Peyer's patch (tissue), 4 donors: ENCODE results near the gene SEMA3D. TPM values are rescaled to one million over a fixed set of nuclear protein-coding genes. Genes with fewer than 3 reads are reported as not detected.

Experiments used
- DNase-seq, 3 donors: peaks; one replicate each; pipeline ENCODE4 v3.0.0-alpha.2; 2017 to 2019
- H3K27ac ChIP-seq, 4 donors: fragments of 200-600 bp; sonication (generic); one replicate each; pipeline ENCODE4 v1.5.1; 2016 to 2019
- H3K27me3 ChIP-seq, 2 donors: fragments of 200-600 bp; sonication (generic); one replicate each; pipeline ENCODE4 v1.5.1; 2019
- H3K36me3 ChIP-seq, 3 donors: fragments of 200-600 bp; sonication (generic); one replicate each; pipeline ENCODE4 v1.5.1; 2016 to 2019
- H3K4me1 ChIP-seq, 4 donors: fragments of 200-600 bp; sonication (generic); one replicate each; pipeline ENCODE4 v1.5.1; 2016 to 2019
- H3K4me3 ChIP-seq, 4 donors: fragments of 200-600 bp; sonication (generic); 1 replicate in 3 of 4; 2 replicates in 1 of 4; pipeline ENCODE4 v1.5.1; 2016 to 2019; ENCODE audit warnings: mild to moderate bottlenecking in 1 of 4
- H3K9me3 ChIP-seq, 4 donors: fragments of 200-600 bp; sonication (generic); one replicate each; pipeline ENCODE4 v1.5.1; 2016 to 2019; ENCODE audit warnings: mild to moderate bottlenecking in 1 of 4
- CTCF ChIP-seq, 6 experiments: fragments of 450-650 bp in 4 of 6; fragments of 200-600 bp in 2 of 6; sonication (generic) in 1 of 6; IDR thresholded peaks; one replicate each; pipeline ENCODE4 v1.5.1; 2017 to 2019; ENCODE audit warnings: antibody characterized with exemption in 6 of 6, mild to moderate bottlenecking in 3 of 6, moderate library complexity in 1 of 6
- POLR2A ChIP-seq, 2 donors: fragments of 450-650 bp; IDR thresholded peaks; one replicate each; pipeline ENCODE4 v1.5.1; 2017; ENCODE audit warnings: antibody characterized with exemption in 2 of 2, mild to moderate bottlenecking in 2 of 2, moderate library complexity in 2 of 2
- total RNA-seq, 4 donors: library from RNA; depleted of rRNA; stranded (reverse); fragments of >200 nt; gene quantifications; one replicate each; pipeline ENCODE4 v1.1.0, GENCODE V29; 2016

Gene SEMA3D
- total RNA-seq, 4 donors from 2014 or later = 4.5 to 7.6 (median 6.5) TPM

GRCh38 chr7:85220023-85220422 is 33.2 kb upstream of the SEMA3D start:
- DNase-seq = no peak
- Histone ChIP-seq H3K27me3 (no peaks in the 10 kb centered on the region), H3K4me1 (no peaks in the 10 kb centered on the region), H3K4me3 (no peak overlapping the region), H3K9me3 (no peaks in the 10 kb centered on the region), H3K36me3 (no peaks in the 10 kb centered on the region), H3K27ac (no peak overlapping the region)
- TF ChIP-seq POLR2A (IDR thresholded peaks at IDR 0.05) = no peak
- no peak for TF ChIP-seq CTCF (IDR thresholded peaks at IDR 0.05)

- H3K4me1 ChIP-seq = no peaks in the 10 kb centered on the region
- TF ChIP-seq CTCF (IDR thresholded peaks at IDR 0.05) (no peak), POLR2A (IDR thresholded peaks at IDR 0.05) (no peak)
- H3K4me3 ChIP-seq = no peak overlapping the region
- H3K27ac ChIP-seq = no peak overlapping the region
- H3K9me3 ChIP-seq = no peaks in the 10 kb centered on the region
- H3K36me3 ChIP-seq = no peaks in the 10 kb centered on the region
- DNase-seq = no peak
- H3K27me3 ChIP-seq = no peaks in the 10 kb centered on the region
These were observed 30.2 kb upstream of the SEMA3D start for GRCh38 chr7:85217085-85217484.

- no peaks in the 10 kb centered on the region for H3K9me3 ChIP-seq
- no peak for DNase-seq
- no peak overlapping the region for H3K4me3 ChIP-seq
- H3K27ac ChIP-seq = no peak overlapping the region
- no peaks in the 10 kb centered on the region for H3K27me3 ChIP-seq
- no peaks in the 10 kb centered on the region for H3K36me3 ChIP-seq
- TF ChIP-seq POLR2A (IDR thresholded peaks at IDR 0.05) = no peak
- no peak for TF ChIP-seq CTCF (IDR thresholded peaks at IDR 0.05)
- no peaks in the 10 kb centered on the region for H3K4me1 ChIP-seq
These were observed 28.2 kb upstream of the SEMA3D start for GRCh38 chr7:85215098-85215497.

- H3K9me3 ChIP-seq = no peaks in the 10 kb centered on the region
- no peaks in the 10 kb centered on the region for H3K4me1 ChIP-seq
- no peaks in the 10 kb centered on the region for H3K27me3 ChIP-seq
- H3K4me3 ChIP-seq = no peak overlapping the region
- no peaks in the 10 kb centered on the region for H3K36me3 ChIP-seq
- no peak for DNase-seq
- H3K27ac ChIP-seq = no peak overlapping the region
- TF ChIP-seq CTCF (IDR thresholded peaks at IDR 0.05) (no peak), POLR2A (IDR thresholded peaks at IDR 0.05) (no peak)
These were observed 26.6 kb upstream of the SEMA3D start for GRCh38 chr7:85213500-85213899.

- TF ChIP-seq POLR2A (IDR thresholded peaks at IDR 0.05) (no peak), CTCF (IDR thresholded peaks at IDR 0.05) (no peak)
- no peak for DNase-seq
- H3K4me3 ChIP-seq = no peak overlapping the region
- H3K36me3 ChIP-seq = no peaks in the 10 kb centered on the region
- no peaks in the 10 kb centered on the region for H3K27me3 ChIP-seq
- no peaks in the 10 kb centered on the region for H3K4me1 ChIP-seq
- H3K27ac ChIP-seq = no peak overlapping the region
- no peaks in the 10 kb centered on the region for H3K9me3 ChIP-seq
These were observed 18.9 kb upstream of the SEMA3D start for GRCh38 chr7:85205754-85206153.

GRCh38 chr7:85204496-85204895 is 17.6 kb upstream of the SEMA3D start:
- H3K4me1 ChIP-seq = no peaks in the 10 kb centered on the region
- H3K27ac ChIP-seq = no peak overlapping the region
- H3K4me3 ChIP-seq = no peak overlapping the region
- no peaks in the 10 kb centered on the region for H3K9me3 ChIP-seq
- H3K27me3 ChIP-seq = no peaks in the 10 kb centered on the region
- no peak for DNase-seq
- no peaks in the 10 kb centered on the region for H3K36me3 ChIP-seq
- no peak for TF ChIP-seq POLR2A (IDR thresholded peaks at IDR 0.05)
- TF ChIP-seq CTCF (IDR thresholded peaks at IDR 0.05) = no peak
